Measurements from ENCODE around the gene RNF2. TPM values are rescaled to one million over a fixed set of nuclear protein-coding genes. Genes with fewer than 3 reads are reported as not detected.

The RNF2 gene
- total RNA-seq, 4 donors from 2014 or later: 5.1 to 14.0 (median 10.6) TPM

DNA sequence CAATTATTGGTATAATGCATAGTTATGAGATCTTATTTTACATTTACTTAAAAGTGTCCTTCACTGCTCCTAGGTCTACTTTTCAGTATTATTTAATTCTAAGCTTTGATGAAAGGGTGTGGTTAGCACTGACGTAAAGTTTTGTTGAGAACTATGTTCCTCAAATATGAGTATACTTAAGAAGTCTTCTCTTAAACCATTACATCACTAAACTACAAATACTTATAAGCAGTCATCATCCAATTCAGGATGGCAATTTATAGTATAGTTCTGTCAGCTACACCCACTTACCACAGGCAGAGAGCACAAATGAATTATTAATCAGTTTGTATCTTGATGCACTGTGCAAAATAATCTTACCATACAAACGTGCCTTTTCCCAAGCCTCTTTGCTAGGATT, 84.3 kb downstream of the RNF2 start:
- Histone ChIP-seq H3K4me1 (no peaks in the 10 kb centered on the region), H3K4me3 (no peak overlapping the region), H3K9me3 (no peaks in the 10 kb centered on the region), H3K27me3 (no peaks in the 10 kb centered on the region), H3K27ac (no peak overlapping the region), H3K36me3 (peaks cover 0 to 60% (median 0%) of the 10 kb centered on the region in 3 donors)
- TF ChIP-seq, protein P1, sequence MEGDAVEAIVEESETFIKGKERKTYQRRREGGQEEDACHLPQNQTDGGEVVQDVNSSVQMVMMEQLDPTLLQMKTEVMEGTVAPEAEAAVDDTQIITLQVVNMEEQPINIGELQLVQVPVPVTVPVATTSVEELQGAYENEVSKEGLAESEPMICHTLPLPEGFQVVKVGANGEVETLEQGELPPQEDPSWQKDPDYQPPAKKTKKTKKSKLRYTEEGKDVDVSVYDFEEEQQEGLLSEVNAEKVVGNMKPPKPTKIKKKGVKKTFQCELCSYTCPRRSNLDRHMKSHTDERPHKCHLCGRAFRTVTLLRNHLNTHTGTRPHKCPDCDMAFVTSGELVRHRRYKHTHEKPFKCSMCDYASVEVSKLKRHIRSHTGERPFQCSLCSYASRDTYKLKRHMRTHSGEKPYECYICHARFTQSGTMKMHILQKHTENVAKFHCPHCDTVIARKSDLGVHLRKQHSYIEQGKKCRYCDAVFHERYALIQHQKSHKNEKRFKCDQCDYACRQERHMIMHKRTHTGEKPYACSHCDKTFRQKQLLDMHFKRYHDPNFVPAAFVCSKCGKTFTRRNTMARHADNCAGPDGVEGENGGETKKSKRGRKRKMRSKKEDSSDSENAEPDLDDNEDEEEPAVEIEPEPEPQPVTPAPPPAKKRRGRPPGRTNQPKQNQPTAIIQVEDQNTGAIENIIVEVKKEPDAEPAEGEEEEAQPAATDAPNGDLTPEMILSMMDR (IDR thresholded peaks at IDR 0.05): no peak
- TF ChIP-seq POLR2A (IDR thresholded peaks at IDR 0.05): no peak
- DNase-seq: no peak

DNA sequence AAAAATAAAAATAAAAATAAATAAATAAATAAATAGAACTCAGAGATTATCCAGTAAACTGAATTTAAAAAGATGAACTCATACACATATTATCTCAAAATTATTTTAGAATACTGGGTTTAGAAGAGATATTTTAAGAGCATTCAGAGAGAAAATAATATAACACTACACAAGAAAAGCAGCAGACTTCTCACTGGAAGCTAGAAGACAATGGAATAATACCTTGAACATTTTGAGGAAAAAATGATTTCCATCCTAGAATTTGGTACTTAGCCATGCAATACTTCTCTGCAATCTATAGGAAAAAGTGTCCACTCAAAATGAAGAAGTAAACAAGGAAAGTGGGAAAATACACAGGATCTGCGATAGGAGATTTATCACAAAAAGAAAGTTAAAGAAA, 87.2 kb downstream of the RNF2 start:
- TF ChIP-seq POLR2A (IDR thresholded peaks at IDR 0.05): no peak
- TF ChIP-seq, protein P1 (IDR thresholded peaks at IDR 0.05): no peak
- Histone ChIP-seq H3K27ac (no peak overlapping the region), H3K27me3 (no peaks in the 10 kb centered on the region), H3K4me3 (no peak overlapping the region), H3K9me3 (no peaks in the 10 kb centered on the region), H3K36me3 (peaks cover 0 to 56% (median 0%) of the 10 kb centered on the region in 3 donors), H3K4me1 (no peaks in the 10 kb centered on the region)
- no peak for DNase-seq

DNA sequence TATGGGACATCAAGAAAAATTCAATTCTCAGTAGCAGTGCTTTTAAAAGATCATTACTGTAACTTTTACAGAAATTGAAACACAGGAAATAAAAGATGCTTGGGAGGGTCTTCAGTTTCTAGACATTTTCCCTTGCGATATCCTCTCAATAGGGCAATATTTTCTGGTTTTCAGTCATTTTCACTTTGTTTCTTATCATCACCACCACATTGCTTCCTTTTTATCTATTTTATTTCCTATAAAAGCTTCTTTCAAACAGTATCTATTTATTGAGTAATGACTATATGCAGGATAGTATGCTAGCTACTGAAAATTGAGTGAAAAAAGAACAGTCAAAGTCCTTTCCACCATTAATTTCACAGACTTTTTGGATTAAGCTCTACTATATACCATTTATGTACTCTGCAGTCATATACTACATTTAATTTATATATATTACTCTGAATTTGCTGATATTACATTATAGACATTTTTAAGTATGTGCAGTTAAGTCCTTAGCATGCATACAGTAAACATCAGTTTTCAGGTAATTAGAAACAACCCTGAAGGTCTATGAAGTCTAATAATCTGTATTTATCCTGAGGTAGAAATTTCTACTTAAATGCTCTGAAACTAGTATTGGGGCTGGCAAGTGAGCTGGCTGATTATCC, 92.7 kb downstream of the RNF2 start:
- TF ChIP-seq, protein P1 (IDR thresholded peaks at IDR 0.05): no peak
- TF ChIP-seq POLR2A (IDR thresholded peaks at IDR 0.05): no peak
- peaks cover 0 to 65% (median 0%) of the 10 kb centered on the region in 3 donors for H3K36me3 ChIP-seq

DNA sequence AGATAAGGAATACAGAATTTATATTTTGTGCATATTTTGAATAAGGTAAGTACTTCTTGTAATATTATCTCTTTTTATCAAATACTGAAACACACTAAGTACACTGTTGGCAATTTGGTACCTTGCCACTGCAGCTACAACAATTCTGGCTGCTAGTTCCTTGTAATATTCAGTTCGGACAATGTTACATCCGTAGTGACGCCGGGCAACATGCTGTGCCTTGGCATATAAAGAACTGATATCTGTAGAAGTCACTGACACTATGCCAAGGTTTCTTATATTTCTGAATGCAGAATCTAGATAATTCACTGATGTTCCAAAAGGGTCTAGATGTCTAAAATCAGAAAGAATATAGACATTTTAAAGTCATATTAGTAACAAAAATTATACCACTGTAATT, 93.9 kb downstream of the RNF2 start:
- peaks cover 0 to 63% (median 0%) of the 10 kb centered on the region in 3 donors for H3K36me3 ChIP-seq

More for the DNA sequence above, 92.7 kb downstream of the RNF2 start:
- Histone ChIP-seq H3K27me3 (no peaks in the 10 kb centered on the region), H3K4me1 (no peaks in the 10 kb centered on the region), H3K9me3 (no peaks in the 10 kb centered on the region), H3K4me3 (no peak overlapping the region), H3K27ac (no peak overlapping the region)
- DNase-seq: no peak

DNA sequence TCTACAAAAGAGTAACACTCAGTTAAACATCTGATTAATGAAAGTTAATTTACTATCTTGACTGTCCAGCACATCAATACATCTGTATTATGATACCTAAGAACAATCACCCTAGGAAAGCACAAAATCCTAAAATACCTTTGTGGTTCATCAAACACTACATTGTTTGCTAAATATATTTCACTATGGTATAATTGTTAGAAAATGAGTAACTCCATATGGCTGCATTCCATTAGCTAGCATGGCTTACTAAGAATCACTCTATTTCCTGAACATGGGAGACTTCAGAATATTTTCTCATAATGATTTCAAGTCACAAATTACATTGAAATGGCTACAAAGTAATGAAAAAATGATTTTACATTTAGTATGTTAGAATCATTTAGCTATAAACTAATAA, 98.9 kb downstream of the RNF2 start:
- TF ChIP-seq, protein P1 (IDR thresholded peaks at IDR 0.05): no peak
- no peak for TF ChIP-seq POLR2A (IDR thresholded peaks at IDR 0.05)
- peaks cover 0 to 81% (median 0%) of the 10 kb centered on the region in 3 donors for H3K36me3 ChIP-seq

More for the DNA sequence above, 93.9 kb downstream of the RNF2 start:
- Histone ChIP-seq H3K27ac (no peak overlapping the region), H3K4me3 (no peak overlapping the region), H3K27me3 (no peaks in the 10 kb centered on the region), H3K9me3 (no peaks in the 10 kb centered on the region), H3K4me1 (no peaks in the 10 kb centered on the region)
- DNase-seq: no peak
- TF ChIP-seq POLR2A (IDR thresholded peaks at IDR 0.05): no peak
- TF ChIP-seq, protein P1 (IDR thresholded peaks at IDR 0.05): no peak

More for the DNA sequence above, 98.9 kb downstream of the RNF2 start:
- Histone ChIP-seq H3K9me3 (no peaks in the 10 kb centered on the region), H3K4me3 (no peak overlapping the region), H3K4me1 (no peaks in the 10 kb centered on the region), H3K27ac (no peak overlapping the region), H3K27me3 (no peaks in the 10 kb centered on the region)
- DNase-seq: no peak
